CD4-positive, alpha-beta T cell treated with Interleukin-15 for 1 hour (primary cell): Measurements from ENCODE around the gene GATAD2B.
A peak's percentile ranks its signal among the peaks of the same experiment; 100 is the strongest.
"Not testable (repeated sequence)": the region's sequence is repeated elsewhere in the genome, so short reads cannot be mapped to it uniquely, and the experiment has no call there.

ENCODE experiments used
- DNase-seq: peaks from one replicate; pipeline ENCODE4 v3.0.0-alpha.2; 2020

GATAD2B gene

GRCh38 chr1:153882296-153882912 lies 40.4 kb downstream of the GATAD2B start:
- DNase-seq, result no peak

GRCh38 chr1:153881751-153882150 lies 41.0 kb downstream of the GATAD2B start:
- DNase-seq, result no peak

- peak; percentile 65 for DNase-seq
These were observed 41.8 kb downstream of the GATAD2B start for GRCh38 chr1:153880962-153881361.

GRCh38 chr1:153880024-153880423 lies 42.7 kb downstream of the GATAD2B start:
- DNase-seq, result no peak

GRCh38 chr1:153877112-153877511 lies 45.7 kb downstream of the GATAD2B start:
- DNase-seq, result no peak

- DNase-seq, result no peak
These were observed 49.8 kb downstream of the GATAD2B start for GRCh38 chr1:153872934-153873333.

- no peak for DNase-seq
These were observed 50.4 kb downstream of the GATAD2B start for GRCh38 chr1:153872331-153872730.

GRCh38 chr1:153869486-153869885 lies 53.3 kb downstream of the GATAD2B start:
- no peak for DNase-seq

- DNase-seq, result no peak
These were observed 56.5 kb downstream of the GATAD2B start for GRCh38 chr1:153866045-153866850.

- no peak for DNase-seq
These were observed 62.5 kb downstream of the GATAD2B start for GRCh38 chr1:153860285-153860684.

GRCh38 chr1:153857505-153857904 lies 65.3 kb downstream of the GATAD2B start:
- no peak for DNase-seq

GRCh38 chr1:153856763-153857162 lies 66.0 kb downstream of the GATAD2B start:
- DNase-seq, result no peak

GRCh38 chr1:153852170-153852569 lies 70.6 kb downstream of the GATAD2B start:
- no peak for DNase-seq

GRCh38 chr1:153849487-153850185 lies 73.1 kb downstream of the GATAD2B start:
- DNase-seq, result no peak

- no peak for DNase-seq
These were observed 74.0 kb downstream of the GATAD2B start for GRCh38 chr1:153848805-153849204.

GRCh38 chr1:153845158-153845557 lies 77.6 kb downstream of the GATAD2B start:
- no peak for DNase-seq

GRCh38 chr1:153844349-153844748 lies 78.4 kb downstream of the GATAD2B start:
- not testable (repeated sequence) for DNase-seq

GRCh38 chr1:153842006-153842471 lies 80.7 kb downstream of the GATAD2B start:
- no peak for DNase-seq

GRCh38 chr1:153841463-153841994 lies 81.2 kb downstream of the GATAD2B start:
- DNase-seq, result no peak

- peak; percentile 21 for DNase-seq
These were observed 82.0 kb downstream of the GATAD2B start for GRCh38 chr1:153840774-153841173.

GRCh38 chr1:153833968-153834367 lies 88.8 kb downstream of the GATAD2B start:
- not testable (repeated sequence) for DNase-seq

- DNase-seq, result no peak
These were observed 89.6 kb downstream of the GATAD2B start for GRCh38 chr1:153833171-153833570.

GRCh38 chr1:153832293-153832692 lies 90.5 kb downstream of the GATAD2B start:
- no peak for DNase-seq
